GM12873 (cell line): Measurements from ENCODE around the gene ZNF433.

Source experiments
- TF ChIP-seq, protein P1 (sequence below): IDR thresholded peaks from 2 replicates; pipeline ENCODE4 v1.5.1; 2012; ENCODE audit warnings: low read depth, mild to moderate bottlenecking, moderate library complexity, low read length, control low read depth; ENCODE audit not compliant: insufficient read depth; ENCODE audit errors: missing control alignments

ZNF433 gene

GRCh38 chr19:11982526-11982925 lies 53.0 kb downstream of the ZNF433 start:
- TF ChIP-seq, protein P1, sequence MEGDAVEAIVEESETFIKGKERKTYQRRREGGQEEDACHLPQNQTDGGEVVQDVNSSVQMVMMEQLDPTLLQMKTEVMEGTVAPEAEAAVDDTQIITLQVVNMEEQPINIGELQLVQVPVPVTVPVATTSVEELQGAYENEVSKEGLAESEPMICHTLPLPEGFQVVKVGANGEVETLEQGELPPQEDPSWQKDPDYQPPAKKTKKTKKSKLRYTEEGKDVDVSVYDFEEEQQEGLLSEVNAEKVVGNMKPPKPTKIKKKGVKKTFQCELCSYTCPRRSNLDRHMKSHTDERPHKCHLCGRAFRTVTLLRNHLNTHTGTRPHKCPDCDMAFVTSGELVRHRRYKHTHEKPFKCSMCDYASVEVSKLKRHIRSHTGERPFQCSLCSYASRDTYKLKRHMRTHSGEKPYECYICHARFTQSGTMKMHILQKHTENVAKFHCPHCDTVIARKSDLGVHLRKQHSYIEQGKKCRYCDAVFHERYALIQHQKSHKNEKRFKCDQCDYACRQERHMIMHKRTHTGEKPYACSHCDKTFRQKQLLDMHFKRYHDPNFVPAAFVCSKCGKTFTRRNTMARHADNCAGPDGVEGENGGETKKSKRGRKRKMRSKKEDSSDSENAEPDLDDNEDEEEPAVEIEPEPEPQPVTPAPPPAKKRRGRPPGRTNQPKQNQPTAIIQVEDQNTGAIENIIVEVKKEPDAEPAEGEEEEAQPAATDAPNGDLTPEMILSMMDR: no peak

GRCh38 chr19:11979527-11979926 lies 56.0 kb downstream of the ZNF433 start:
- TF ChIP-seq, protein P1: no peak

DNA sequence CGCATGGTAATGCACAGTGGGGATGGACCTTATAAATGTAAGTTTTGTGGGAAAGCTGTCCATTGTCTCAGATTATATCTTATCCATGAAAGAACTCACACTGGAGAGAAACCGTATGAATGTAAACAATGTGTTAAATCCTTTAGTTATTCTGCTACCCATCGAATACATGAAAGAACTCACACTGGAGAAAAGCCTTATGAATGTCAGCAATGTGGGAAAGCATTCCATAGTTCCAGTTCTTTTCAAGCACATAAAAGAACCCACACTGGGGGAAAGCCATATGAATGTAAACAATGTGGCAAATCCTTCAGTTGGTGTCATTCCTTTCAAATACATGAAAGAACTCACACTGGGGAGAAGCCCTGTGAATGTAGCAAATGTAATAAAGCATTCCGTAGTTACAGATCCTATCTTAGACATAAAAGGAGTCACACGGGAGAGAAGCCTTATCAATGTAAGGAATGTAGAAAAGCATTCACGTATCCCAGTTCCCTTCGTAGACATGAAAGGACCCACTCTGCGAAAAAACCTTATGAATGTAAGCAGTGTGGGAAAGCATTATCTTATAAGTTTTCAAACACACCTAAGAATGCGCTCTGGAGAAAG lies 56.9 kb downstream of the ZNF433 start:
- TF ChIP-seq, protein P1: no peak

- TF ChIP-seq, protein P1: no peak
Observed at GRCh38 chr19:11973019-11973810, 62.3 kb downstream of the ZNF433 start.

DNA sequence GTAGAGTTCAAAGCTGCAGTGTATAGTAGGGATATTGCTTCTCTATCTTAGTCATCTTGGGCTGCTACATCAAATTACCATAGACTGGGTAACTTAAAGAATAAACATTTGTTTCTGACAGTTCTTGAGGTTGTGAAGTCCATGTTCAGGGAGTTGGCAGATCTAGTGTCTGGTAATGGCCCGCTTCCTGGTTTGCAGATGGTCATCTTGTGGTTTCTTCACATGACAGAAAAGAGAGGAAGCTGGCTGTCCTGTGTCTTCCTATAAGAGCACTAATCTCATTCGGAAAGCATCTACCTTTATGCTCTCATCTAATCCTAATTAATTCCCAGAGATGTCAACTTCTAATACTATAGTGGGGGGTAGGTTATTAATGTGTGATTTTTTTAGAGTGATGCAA lies 64.4 kb downstream of the ZNF433 start:
- TF ChIP-seq, protein P1: no peak

- TF ChIP-seq, protein P1: no peak
Observed at GRCh38 chr19:11970174-11970573, 65.3 kb downstream of the ZNF433 start.

- TF ChIP-seq, protein P1: no peak
Observed at GRCh38 chr19:11964858-11965645, 70.4 kb downstream of the ZNF433 start, which contains the start of gene ZNF763. TSS of gene ZNF763 (plus strand) at chr19:11965040. CDS start at chr19:11965209, 169 bp downstream.
